Measurements from ENCODE around the gene MAPK12.

DNA sequence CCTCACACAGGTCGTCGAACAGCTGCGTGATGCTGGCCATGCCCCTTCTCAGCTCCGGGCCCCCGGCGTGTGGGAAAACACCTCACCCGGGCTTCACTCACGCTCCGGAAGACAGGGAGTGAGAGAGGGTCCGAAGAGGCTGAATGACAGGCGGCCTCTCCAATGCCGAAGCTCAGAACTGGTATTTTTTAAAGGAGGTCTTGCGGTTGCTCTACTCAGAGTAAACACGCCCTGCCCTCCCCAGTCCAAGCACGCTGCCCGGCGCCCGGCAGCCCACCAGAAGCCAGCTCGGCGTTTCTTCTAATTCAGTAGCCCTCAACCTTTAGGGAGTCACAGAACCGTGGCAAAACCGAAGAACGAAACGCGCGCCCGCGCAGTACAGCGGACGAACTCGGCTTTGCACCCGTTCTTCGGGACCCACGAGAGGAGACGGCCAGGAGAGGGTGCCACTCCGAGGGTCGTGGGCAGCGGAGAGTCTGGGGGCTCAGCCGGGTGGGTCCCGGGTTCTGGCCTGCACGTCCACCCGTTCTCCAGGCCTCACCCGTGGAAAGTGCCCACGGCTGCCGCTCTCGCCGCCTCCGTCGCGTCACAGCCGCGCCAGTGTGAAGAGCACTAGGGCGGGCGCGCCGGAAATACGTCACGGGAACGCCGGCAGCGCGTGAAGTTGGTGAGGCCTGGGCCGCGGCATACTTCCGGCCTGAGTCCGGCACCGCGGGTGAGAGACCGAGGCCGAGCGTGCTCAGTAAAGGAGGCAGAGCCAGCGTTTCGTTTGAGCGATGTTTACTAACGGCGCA lies 16.9 kb downstream of the MAPK12 start, which contains the start of gene TUBGCP6:
- TF ChIP-seq CTCF (conservative IDR thresholded peaks at IDR 0.05) (no peak; the same call in 1 of the 2 replicates), ZFX (IDR thresholded peaks at IDR 0.05) (peak; percentile 86)
